ENCODE data around the gene CDK6. TPM values are rescaled to one million over a fixed set of nuclear protein-coding genes. Genes with fewer than 3 reads are reported as not detected.

The CDK6 gene
- total and polyA plus RNA-seq, 9 of the 15 experiments (the other 6 are each of a cell fraction or from before 2014, with no cell fraction given), result 7.6 to 109 (median 44.4) TPM

DNA sequence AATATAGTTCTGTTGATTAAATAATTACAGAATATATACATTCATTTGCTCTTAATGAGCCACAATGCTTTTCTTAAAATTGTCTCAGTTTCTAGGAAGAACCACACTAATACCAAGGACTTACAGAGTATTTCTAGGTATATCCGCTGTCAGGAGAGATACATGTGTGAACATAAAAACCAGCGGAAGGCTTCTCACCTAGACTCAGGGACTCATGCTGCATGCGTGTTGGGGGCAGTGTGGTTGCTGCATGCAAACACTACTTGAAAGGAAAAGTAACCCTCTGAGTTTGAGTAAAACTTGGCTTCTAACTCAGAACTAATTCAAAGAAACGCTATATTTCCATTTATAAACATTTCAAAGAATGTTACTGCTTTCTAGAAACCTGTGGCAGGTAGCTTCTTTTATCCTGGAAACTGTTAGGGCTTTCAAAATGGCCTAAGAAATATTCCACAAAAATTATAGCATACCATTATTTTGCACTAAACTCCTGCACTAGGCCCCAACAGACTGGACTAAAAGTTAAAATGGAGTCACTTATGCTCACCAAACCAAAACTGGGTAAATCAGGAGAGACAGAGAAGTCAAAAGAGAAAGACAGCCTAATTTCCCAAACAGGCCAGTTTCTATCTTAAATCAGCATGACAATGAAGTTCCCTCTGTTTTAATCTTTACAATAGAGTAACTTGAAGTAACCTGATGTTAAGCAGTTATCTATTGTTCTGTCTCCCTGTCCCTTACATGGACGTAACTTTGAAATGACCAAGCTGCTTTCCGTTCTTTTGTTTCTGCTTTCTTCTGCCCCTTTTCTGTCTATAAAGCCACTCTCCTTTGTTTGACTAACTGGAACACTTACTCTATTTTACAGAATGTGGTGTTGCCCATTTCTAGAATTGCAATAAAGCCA is 151.0 kb downstream of the CDK6 start (continued):
- TF ChIP-seq CEBPZ (IDR thresholded peaks at IDR 0.05; ENCODE audit: borderline replicate concordance, low read depth, low read length) (no peak), RBM25 (IDR thresholded peaks at IDR 0.05; ENCODE audit: low read depth, low read length, severe bottlenecking) (no peak), ZNF134 (CRISPR knock-in tag; conservative IDR thresholded peaks at IDR 0.05) (0 out of 2 replicates have a peak, but pooled peaks have one; percentile 38), NR2C1 (IDR thresholded peaks at IDR 0.05) (no peak), NR2C1 (tag; IDR thresholded peaks at IDR 0.05) (0 out of 2 replicates have a peak, but pooled peaks have one; percentile 15), TEAD1 (CRISPR knock-in tag; IDR thresholded peaks at IDR 0.05) (peak in 1 of 2 experiments; percentile 67; a peak in 1 of 4 replicates), MYBL2 (IDR thresholded peaks at IDR 0.05; ENCODE audit: low read depth) (no peak), MYBL2 (CRISPR knock-in tag; IDR thresholded peaks at IDR 0.05; ENCODE audit: borderline replicate concordance) (no peak), ZNF347 (CRISPR knock-in tag; IDR thresholded peaks at IDR 0.05; ENCODE audit: low read depth) (no peak), MTA3 (IDR thresholded peaks at IDR 0.05; ENCODE audit: borderline replicate concordance) (no peak), ZNF175 (CRISPR knock-in tag; IDR thresholded peaks at IDR 0.05; ENCODE audit: low read depth) (0 out of 2 replicates have a peak, but pooled peaks have one; percentile 46), ZNF263 (CRISPR knock-in tag; IDR thresholded peaks at IDR 0.05; ENCODE audit: borderline replicate concordance) (no peak), CBX1 (IDR thresholded peaks at IDR 0.05; ENCODE audit: low read depth) (no peak), NRF1 (conservative IDR thresholded peaks at IDR 0.05 in 1 of 2, IDR thresholded peaks at IDR 0.05 in 1 of 2) (no peak), PRPF4 (IDR thresholded peaks at IDR 0.05; ENCODE audit: insufficient read depth, low read depth, low read length, poor library complexity, severe bottlenecking) (no peak), IRF2 (CRISPR knock-in tag; IDR thresholded peaks at IDR 0.05) (no peak), MTF1 (CRISPR knock-in tag; IDR thresholded peaks at IDR 0.05; ENCODE audit: borderline replicate concordance) (no peak), PTBP1 (IDR thresholded peaks at IDR 0.05; ENCODE audit: low read depth, low read length) (no peak), TAL1 (IDR thresholded peaks at IDR 0.05) (no peak), GTF2E2 (tag; IDR thresholded peaks at IDR 0.05) (0 out of 2 replicates have a peak, but pooled peaks have one; percentile 27), CXXC5 (CRISPR knock-in tag; IDR thresholded peaks at IDR 0.05) (peak; percentile 37)
- TF ChIP-seq, protein P1, sequence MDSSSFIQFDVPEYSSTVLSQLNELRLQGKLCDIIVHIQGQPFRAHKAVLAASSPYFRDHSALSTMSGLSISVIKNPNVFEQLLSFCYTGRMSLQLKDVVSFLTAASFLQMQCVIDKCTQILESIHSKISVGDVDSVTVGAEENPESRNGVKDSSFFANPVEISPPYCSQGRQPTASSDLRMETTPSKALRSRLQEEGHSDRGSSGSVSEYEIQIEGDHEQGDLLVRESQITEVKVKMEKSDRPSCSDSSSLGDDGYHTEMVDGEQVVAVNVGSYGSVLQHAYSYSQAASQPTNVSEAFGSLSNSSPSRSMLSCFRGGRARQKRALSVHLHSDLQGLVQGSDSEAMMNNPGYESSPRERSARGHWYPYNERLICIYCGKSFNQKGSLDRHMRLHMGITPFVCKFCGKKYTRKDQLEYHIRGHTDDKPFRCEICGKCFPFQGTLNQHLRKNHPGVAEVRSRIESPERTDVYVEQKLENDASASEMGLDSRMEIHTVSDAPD (CRISPR knock-in tag; IDR thresholded peaks at IDR 0.05), result no peak
- TF ChIP-seq, protein P2, sequence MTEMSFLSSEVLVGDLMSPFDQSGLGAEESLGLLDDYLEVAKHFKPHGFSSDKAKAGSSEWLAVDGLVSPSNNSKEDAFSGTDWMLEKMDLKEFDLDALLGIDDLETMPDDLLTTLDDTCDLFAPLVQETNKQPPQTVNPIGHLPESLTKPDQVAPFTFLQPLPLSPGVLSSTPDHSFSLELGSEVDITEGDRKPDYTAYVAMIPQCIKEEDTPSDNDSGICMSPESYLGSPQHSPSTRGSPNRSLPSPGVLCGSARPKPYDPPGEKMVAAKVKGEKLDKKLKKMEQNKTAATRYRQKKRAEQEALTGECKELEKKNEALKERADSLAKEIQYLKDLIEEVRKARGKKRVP (CRISPR knock-in tag; IDR thresholded peaks at IDR 0.05), result 0 out of 2 replicates have a peak, but pooled peaks have one; percentile 22

Data from K562 (cell line).